SH-SY5Y (cell line): ENCODE measurements around the gene PASD1.

Source experiments
- GATA2 ChIP-seq: IDR thresholded peaks from 2 replicates; pipeline ENCODE4 v1.6.1; 2011; ENCODE audit warnings: mild to moderate bottlenecking, low read depth, low read length
- GATA3 ChIP-seq: IDR thresholded peaks from 2 replicates; pipeline ENCODE4 v1.6.1; 2011; ENCODE audit warnings: low read depth, mild to moderate bottlenecking, low read length, moderate library complexity

- no peak for TF ChIP-seq GATA2
- no peak for TF ChIP-seq GATA3
Observed at GRCh38 chrX:151563449-151563848, at the start of gene PASD1.
